ENCODE measurements around the gene DLX1. TPM values are rescaled to one million over a fixed set of nuclear protein-coding genes. Genes with fewer than 3 reads are reported as not detected.

The DLX1 gene
- total RNA-seq, 1 experiment from 2014 or later = 2.0 TPM

GRCh38 chr2:172079838-172080640, 5.3 kb upstream of the DLX1 start:
- Histone ChIP-seq H2AFZ (ENCODE audit: low read depth, low read length, poor library complexity, severe bottlenecking) (no peak overlapping the region), H3K27ac (ENCODE audit: low read depth, low read length) (no peak overlapping the region), H3K36me3 (ENCODE audit: control insufficient read depth in 1 of 2, insufficient read depth in 2 of 2, low read length in 2 of 2) (no peaks in the 10 kb centered on the region), H3K9ac (ENCODE audit: low read length) (no peak overlapping the region), H3K9me3 (ENCODE audit: control insufficient read depth in 1 of 2, insufficient read depth in 1 of 2, low read depth in 1 of 2, low read length in 2 of 2) (no peaks in the 10 kb centered on the region), H3K4me1 (ENCODE audit: control insufficient read depth in 1 of 2, insufficient read depth in 2 of 2, low read length in 2 of 2) (peaks cover 0 to 11% of the 10 kb centered on the region in 2 experiments; a peak in 1 of 4 replicates), H3K4me3 (replicated peaks in 1 of 2; ENCODE audit: low read depth in 1 of 2, low read length in 2 of 2) (no peak overlapping the region), H3K79me2 (ENCODE audit: insufficient read depth, low read length) (no peaks in the 10 kb centered on the region), H3K27me3 (ENCODE audit: insufficient read depth, low read length) (no peaks in the 10 kb centered on the region), H3K9me2 (ENCODE audit: insufficient read depth) (no peaks in the 10 kb centered on the region), H3K4me2 (ENCODE audit: low read length) (no peak overlapping the region), H4K20me1 (ENCODE audit: insufficient read depth) (no peaks in the 10 kb centered on the region)
- ChIA-PET CTCF (no interaction called here), RAD21 (ENCODE audit: low non-redundant PET in 1 of 2, low total read pairs in 2 of 2, uncharacterized antibody in 2 of 2, unreplicated experiment in 2 of 2) (no interaction called here), POLR2A (interaction anchor here (0.7 kb wide), 1 partner anchor 56 kb away, joined by 3 read pairs; no protein-coding TSS in a partner anchor)
- no peak for ATAC-seq
- intact Hi-C loops (cut with micrococcal nuclease) = no loop called here
- TF ChIP-seq EGR1 (IDR thresholded peaks at IDR 0.05; ENCODE audit: low read depth) (no peak), ATF3 (IDR thresholded peaks at IDR 0.05) (no peak), JUND (IDR thresholded peaks at IDR 0.05) (no peak), POLR2AphosphoS5 (IDR thresholded peaks at IDR 0.05; ENCODE audit: low read depth, low read length) (no peak), TCF7L2 (IDR thresholded peaks at IDR 0.05; ENCODE audit: borderline replicate concordance, extremely low read depth, insufficient read depth, insufficient read length) (no peak), FOSL1 (IDR thresholded peaks at IDR 0.05; ENCODE audit: low read depth) (no peak)
- TF ChIP-seq, protein P1, sequence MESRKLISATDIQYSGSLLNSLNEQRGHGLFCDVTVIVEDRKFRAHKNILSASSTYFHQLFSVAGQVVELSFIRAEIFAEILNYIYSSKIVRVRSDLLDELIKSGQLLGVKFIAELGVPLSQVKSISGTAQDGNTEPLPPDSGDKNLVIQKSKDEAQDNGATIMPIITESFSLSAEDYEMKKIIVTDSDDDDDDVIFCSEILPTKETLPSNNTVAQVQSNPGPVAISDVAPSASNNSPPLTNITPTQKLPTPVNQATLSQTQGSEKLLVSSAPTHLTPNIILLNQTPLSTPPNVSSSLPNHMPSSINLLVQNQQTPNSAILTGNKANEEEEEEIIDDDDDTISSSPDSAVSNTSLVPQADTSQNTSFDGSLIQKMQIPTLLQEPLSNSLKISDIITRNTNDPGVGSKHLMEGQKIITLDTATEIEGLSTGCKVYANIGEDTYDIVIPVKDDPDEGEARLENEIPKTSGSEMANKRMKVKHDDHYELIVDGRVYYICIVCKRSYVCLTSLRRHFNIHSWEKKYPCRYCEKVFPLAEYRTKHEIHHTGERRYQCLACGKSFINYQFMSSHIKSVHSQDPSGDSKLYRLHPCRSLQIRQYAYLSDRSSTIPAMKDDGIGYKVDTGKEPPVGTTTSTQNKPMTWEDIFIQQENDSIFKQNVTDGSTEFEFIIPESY (IDR thresholded peaks at IDR 0.05; ENCODE audit: extremely low read depth, insufficient replicate concordance, low read length) = no peak
- TF ChIP-seq, protein P2, sequence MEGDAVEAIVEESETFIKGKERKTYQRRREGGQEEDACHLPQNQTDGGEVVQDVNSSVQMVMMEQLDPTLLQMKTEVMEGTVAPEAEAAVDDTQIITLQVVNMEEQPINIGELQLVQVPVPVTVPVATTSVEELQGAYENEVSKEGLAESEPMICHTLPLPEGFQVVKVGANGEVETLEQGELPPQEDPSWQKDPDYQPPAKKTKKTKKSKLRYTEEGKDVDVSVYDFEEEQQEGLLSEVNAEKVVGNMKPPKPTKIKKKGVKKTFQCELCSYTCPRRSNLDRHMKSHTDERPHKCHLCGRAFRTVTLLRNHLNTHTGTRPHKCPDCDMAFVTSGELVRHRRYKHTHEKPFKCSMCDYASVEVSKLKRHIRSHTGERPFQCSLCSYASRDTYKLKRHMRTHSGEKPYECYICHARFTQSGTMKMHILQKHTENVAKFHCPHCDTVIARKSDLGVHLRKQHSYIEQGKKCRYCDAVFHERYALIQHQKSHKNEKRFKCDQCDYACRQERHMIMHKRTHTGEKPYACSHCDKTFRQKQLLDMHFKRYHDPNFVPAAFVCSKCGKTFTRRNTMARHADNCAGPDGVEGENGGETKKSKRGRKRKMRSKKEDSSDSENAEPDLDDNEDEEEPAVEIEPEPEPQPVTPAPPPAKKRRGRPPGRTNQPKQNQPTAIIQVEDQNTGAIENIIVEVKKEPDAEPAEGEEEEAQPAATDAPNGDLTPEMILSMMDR (IDR thresholded peaks at IDR 0.05 in 2 of 3, conservative IDR thresholded peaks at IDR 0.05 in 1 of 3; ENCODE audit: borderline replicate concordance in 1 of 3, insufficient read depth in 1 of 3, low read depth in 2 of 3, low read length in 2 of 3) = no peak
- no peak for DNase-seq (ENCODE audit: low read depth, low spot score)
- no TSS peak for BruUV-seq (replicated peaks)
